Right cardiac atrium (tissue), 5 donors: ENCODE results near the gene PCBP3. TPM values are rescaled to one million over a fixed set of nuclear protein-coding genes. Genes with fewer than 3 reads are reported as not detected.

ENCODE experiments used
- ATAC-seq, 2 donors: fragments of 200-7000 bp; cut with Tn5 transposase; one replicate each; pipeline versions ENCODE4 v1.8.0 to v1.9.1; 2020; ENCODE audit warnings: moderate library complexity in 2 of 2, mild to moderate bottlenecking in 1 of 2
- DNase-seq, 3 donors: peaks; one replicate each; pipeline ENCODE4 v3.0.0-alpha.2; 2020
- H3K27ac ChIP-seq: one replicate; pipeline ENCODE4 v1.5.1; 2013; ENCODE audit warnings: mild to moderate bottlenecking, low read length, control low read depth, moderate library complexity
- H3K27me3 ChIP-seq: one replicate; pipeline ENCODE4 v1.6.1; 2013; ENCODE audit not compliant: control insufficient read depth, insufficient read depth
- H3K4me1 ChIP-seq: one replicate; pipeline ENCODE4 v1.6.1; 2013; ENCODE audit warnings: low read length; ENCODE audit not compliant: control insufficient read depth, insufficient read depth
- H3K4me3 ChIP-seq: one replicate; pipeline ENCODE4 v1.5.1; 2013; ENCODE audit warnings: low read length, control low read depth
- H3K9me3 ChIP-seq: one replicate; pipeline ENCODE4 v1.6.1; 2013; ENCODE audit warnings: low read length; ENCODE audit not compliant: control insufficient read depth
- WGBS: extraction: QIAGEN DNeasy Blood & Tissue Kit; methylation state at CpG from one replicate; pipeline ENCODE4 v1.1.7; 2013; 5-methylcytosine and 5-hydroxymethylcytosine counted together
- intact Hi-C, 4 donors: fragments of 100-400 bp; cut with DNase I; formaldehyde crosslinking; loops; one replicate each; pipeline versions ENCODE4 v1.11.0 to v1.14.0; 2022 to 2023
- polyA plus RNA-seq: library from polyadenylated mRNA; stranded (reverse); fragments of 200-250 nt; gene quantifications from one replicate; pipeline ENCODE4 v1.2.3, GENCODE V29; 2013
- total RNA-seq, 4 donors: library from RNA; stranded (reverse); fragmentation: NEBNext Ultra II Directional; extraction: Animal tissue kit (Norgen Biotek cat#: 25700); gene quantifications; one replicate each; pipeline ENCODE4 v1.2.1, GENCODE V29; 2021
- donor health status: healthy with polysubstance abuse.
- donor health status: DM: no; HTN: yes; CAD: no.
- donor health status: DM: no; HTN: no; CAD: no.
- donor health status: DM: no; HTN: yes; CAD: no; lungs with severe emphysema.
- donor health status: DM: yes; HTN: yes; CAD: no.

The PCBP3 gene
- total and polyA plus RNA-seq, 5 donors: 1.2 to 4.9 (median 3.4) TPM

DNA sequence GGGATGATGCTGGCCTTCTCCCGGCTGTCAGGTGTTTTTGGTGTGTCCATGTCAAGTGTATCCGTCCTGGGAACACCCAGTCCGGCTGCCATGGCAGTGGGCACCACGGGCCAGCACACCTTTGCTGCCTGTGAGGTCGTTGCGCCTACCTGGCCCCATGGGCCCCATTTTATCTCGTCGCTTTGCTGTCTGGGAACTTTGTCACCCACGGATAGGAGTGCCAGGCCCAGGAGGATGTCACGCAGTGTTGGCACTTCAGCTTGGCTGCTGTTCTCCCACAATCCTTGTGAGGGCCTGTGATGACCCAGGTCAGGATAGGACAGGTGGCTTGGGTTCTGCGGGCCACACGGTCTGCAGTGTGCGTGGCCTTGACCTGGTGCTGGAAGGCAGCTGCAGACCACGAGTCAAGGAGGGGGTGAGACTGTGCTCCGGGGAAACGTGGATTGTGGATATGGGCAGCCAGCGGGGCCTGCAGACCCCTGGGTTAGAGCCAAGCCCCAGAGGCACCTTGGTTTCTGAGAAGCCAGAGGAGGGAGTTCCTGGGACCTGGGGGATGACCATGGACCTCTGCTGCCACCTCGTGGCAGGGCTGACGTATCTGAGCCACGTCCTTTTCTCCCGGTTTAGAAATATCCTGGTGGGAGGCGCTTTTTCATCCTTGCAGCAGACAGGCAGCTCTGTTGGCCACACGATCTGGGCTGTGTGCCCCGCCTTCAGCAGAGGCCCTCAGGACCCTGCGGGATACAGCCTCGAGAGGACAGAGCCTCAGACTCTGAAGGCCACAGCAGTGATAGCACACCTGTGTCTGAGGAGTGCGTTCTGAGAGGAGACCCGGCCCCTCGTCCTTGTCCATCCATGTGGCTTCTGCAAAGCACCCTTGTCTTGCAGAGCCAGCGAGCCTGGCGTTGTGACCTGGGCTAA is 176.9 kb downstream of the PCBP3 start:
- DNase-seq: peak; percentile 80 to 91 (median 90)
- Histone ChIP-seq H3K4me3 (no peak overlapping the region), H3K9me3 (no peaks in the 10 kb centered on the region), H3K27me3 (no peaks in the 10 kb centered on the region), H3K4me1 (no peaks in the 10 kb centered on the region), H3K27ac (no peak overlapping the region)
- intact Hi-C loops: loop anchor here (2.0 to 10.0 kb wide), 5 partner anchors 263 to 346 kb away; no protein-coding TSS in a partner anchor
- ATAC-seq: peak; percentile 81 to 83
- 40% methylated on average over 31 of the region's 31 CpGs for WGBS

DNA sequence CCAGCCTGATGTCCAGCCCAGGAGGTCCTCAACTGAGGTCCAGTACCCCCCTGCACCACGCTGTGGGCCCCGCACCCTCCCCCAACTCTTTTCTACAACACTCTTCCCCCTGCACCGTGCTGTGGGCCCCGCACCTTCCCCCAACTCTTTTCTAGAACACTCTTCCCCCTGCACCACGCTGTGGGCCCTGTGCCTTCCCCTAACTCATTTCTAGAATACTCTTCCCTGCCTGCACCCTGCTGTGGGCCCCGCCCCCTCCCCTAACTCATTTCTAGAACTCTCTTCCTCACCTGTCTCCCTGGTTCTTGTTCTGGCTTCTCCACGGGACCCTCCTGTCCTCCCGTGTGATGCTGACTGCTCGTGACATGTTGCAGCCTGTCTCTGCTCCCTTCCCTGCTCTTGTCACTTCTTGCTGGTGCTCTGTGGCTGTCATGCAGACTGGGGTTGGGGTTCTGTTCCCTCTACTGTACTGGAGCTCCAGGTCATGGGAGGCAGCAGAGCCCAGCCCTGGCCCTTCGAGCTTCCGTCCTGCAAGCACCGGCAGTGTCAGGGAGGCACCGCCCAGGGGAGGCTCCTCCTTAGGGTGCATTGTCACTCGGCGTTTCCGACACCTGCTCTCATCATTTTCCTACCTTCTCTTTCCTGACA is 177.9 kb downstream of the PCBP3 start:
- Histone ChIP-seq H3K9me3 (no peaks in the 10 kb centered on the region), H3K27me3 (no peaks in the 10 kb centered on the region), H3K4me3 (no peak overlapping the region), H3K4me1 (no peaks in the 10 kb centered on the region), H3K27ac (no peak overlapping the region)
- DNase-seq (peak in 1 of 3 donors; percentile 36), ATAC-seq (no peak)
- intact Hi-C loops: loop anchor here (2.0 to 10.0 kb wide), 5 partner anchors 264 to 347 kb away; no protein-coding TSS in a partner anchor
- WGBS: 76% methylated on average over 16 of the region's 16 CpGs

DNA sequence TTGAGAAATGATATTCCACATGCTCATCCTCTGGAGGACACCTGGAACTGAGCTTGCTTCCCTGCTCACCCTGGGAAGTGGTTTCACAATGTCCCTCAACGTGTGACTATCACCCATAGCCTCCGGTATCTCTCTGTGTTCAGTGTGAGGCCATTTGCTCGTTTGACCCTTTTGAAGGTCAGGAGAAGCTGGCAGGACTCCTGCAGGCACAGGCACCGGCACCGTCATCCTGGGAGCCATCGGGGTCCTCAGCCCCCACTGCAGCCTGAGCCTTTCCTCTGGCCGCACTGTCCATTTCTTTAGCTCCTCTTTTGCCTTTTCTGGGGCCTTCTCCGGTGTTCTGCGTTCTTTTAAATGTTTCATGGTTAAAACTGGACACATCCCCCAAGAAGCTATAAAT is 178.5 kb downstream of the PCBP3 start:
- H3K4me1 ChIP-seq: no peaks in the 10 kb centered on the region
- intact Hi-C loops: loop anchor here (2.0 to 10.0 kb wide), 5 partner anchors 265 to 347 kb away; no protein-coding TSS in a partner anchor
- ATAC-seq: no peak

DNA sequence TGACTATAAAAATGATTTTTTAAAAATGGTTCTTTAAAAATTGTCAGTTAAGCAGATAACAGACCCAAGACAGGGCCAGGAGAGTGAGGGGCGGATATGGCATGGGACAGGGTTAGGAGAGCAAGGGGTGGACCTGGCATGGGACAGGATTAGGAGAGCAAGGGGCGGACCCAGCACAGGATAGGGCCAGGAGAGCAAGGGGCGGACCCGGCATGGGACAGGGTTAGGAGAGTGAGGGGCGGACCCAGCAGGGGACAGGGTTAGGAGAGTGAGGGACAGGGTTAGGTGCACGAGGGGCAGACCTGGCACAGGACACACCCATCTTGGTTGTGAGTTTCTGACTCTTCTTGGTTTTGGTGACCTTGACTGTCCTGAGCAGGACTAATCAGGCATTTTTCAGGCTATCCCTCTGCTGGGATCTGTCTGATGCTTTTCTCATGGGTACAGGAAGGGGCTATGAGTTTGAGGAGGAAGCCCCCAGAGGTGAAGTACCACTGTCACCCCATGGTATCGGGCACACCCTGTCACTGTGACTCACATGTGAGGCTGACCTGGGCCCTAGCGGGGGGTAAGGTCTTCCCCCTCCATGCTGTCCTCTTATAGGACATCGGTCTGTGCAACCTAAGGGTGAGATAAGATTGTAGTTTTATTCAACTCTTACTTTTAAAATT is 179.0 kb downstream of the PCBP3 start:
- Histone ChIP-seq H3K9me3 (no peaks in the 10 kb centered on the region), H3K4me3 (no peak overlapping the region), H3K27ac (no peak overlapping the region), H3K27me3 (no peaks in the 10 kb centered on the region), H3K4me1 (no peaks in the 10 kb centered on the region)
- 75% methylated on average over 9 of the region's 9 CpGs for WGBS
- DNase-seq (peak in 1 of 3 donors; percentile 36), ATAC-seq (no peak)
- intact Hi-C loops: loop anchor here in 2 of 4 donors (5.0 to 10.0 kb wide), 3 partner anchors 265 to 348 kb away; no protein-coding TSS in a partner anchor

More for the DNA sequence above, 178.5 kb downstream of the PCBP3 start:
- no peaks in the 10 kb centered on the region for H3K9me3 ChIP-seq
- no peak overlapping the region for H3K4me3 ChIP-seq
- H3K27ac ChIP-seq: no peak overlapping the region
- H3K27me3 ChIP-seq: no peaks in the 10 kb centered on the region
- 68% methylated on average over 9 of the region's 9 CpGs for WGBS
- DNase-seq: no peak

DNA sequence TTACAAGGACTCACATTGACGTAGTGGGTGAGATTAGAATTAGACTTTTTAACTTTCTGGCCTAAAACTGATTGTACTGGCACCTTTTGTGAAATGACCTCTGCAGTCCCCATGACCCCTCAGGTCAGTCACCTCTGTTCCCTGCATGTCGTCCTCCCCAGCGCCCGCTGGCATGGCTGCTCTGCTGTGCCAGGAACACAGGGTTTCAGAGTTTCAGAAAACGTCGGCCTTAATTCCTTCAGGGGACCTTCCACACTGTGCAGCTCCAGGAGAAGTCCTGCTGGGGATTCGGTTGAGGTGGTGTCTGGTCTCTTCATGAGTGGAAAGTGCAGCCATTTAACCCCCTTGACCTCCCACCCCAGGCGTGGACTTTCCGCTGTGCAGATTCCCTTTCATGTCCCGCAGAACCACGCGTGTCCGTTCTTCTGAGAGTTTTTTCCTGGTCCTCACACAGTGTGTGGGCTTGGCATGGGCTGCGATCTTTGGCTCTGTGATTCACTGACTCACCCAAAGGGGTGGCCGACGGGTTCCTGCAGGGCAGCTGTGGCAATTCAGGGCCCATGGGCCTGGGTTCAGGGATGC is 179.7 kb downstream of the PCBP3 start:
- intact Hi-C loops: loop anchor here in 2 of 4 donors (5.0 to 10.0 kb wide), 3 partner anchors 266 to 348 kb away; no protein-coding TSS in a partner anchor
- ATAC-seq: no peak
- no peak overlapping the region for H3K4me3 ChIP-seq
- H3K9me3 ChIP-seq: no peaks in the 10 kb centered on the region
- DNase-seq: no peak
- no peak overlapping the region for H3K27ac ChIP-seq
- 85% methylated on average over 16 of the region's 16 CpGs for WGBS
- no peaks in the 10 kb centered on the region for H3K4me1 ChIP-seq
- no peaks in the 10 kb centered on the region for H3K27me3 ChIP-seq

DNA sequence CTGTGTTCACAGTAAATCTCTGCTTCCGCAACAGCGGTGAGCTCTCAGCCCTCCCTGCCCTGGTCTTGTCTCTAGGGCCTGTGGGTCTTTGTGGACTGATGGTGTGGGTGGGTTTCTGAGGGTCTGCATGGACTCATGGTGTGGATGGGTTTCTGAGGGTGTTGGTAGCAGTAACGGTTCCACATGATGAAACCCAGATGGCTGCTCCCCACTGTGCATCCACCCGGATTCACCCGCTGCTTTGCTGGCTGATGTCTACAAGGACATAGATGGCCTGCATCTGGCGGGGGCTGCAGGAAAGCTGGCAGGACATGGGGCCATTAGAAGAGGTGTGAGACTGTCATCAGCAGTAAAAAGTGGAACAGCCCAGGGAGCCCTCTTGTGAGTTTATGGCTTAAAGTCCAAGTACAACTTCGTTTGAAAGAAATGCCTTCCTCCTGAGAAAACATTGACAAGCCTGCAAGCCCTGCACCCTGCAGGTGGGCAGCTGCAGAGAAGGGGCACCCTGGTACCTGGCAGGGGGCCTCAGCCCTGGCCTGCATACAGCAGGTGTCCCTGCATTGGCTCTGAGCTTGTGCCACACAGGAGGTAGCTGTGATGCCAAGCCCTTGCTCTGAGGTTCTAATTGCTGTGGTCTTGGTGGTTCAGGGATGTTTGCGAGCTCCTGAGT is 181.2 kb downstream of the PCBP3 start:
- Histone ChIP-seq H3K4me3 (no peak overlapping the region), H3K27ac (no peak overlapping the region), H3K27me3 (no peaks in the 10 kb centered on the region), H3K4me1 (no peaks in the 10 kb centered on the region), H3K9me3 (no peaks in the 10 kb centered on the region)
- 81% methylated on average over 8 of the region's 8 CpGs for WGBS
- intact Hi-C loops: loop anchor here in 2 of 4 donors (5.0 to 10.0 kb wide), 3 partner anchors 267 to 350 kb away; no protein-coding TSS in a partner anchor
- ATAC-seq: no peak
- no peak for DNase-seq

DNA sequence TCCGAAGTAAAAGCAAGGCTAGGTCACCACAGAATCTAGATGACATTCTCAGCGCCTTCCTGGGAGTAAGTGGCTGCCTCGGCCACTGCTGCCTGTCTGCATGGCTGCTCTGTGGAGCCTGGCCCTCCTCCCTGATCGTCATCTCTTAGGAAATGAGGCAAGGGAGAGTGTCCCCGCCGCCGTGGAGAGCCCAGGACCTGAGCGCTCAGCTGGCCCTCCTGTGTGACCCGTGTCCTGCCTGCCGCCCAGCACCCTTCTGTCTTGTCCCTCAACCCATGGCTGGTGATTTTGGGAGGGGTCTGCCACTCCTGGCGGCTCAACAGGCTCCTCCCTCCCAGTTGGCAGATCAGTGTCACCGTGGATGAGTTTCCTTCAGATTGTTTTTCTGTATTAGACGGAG is 181.7 kb downstream of the PCBP3 start:
- Histone ChIP-seq H3K27ac (no peak overlapping the region), H3K27me3 (no peaks in the 10 kb centered on the region), H3K9me3 (no peaks in the 10 kb centered on the region), H3K4me3 (no peak overlapping the region), H3K4me1 (no peaks in the 10 kb centered on the region)
- intact Hi-C loops: loop anchor here in 2 of 4 donors (10.0 kb wide), 2 partner anchors 270 to 350 kb away; no protein-coding TSS in a partner anchor
- 64% methylated on average over 13 of the region's 13 CpGs for WGBS
- DNase-seq: no peak
- ATAC-seq: no peak

DNA sequence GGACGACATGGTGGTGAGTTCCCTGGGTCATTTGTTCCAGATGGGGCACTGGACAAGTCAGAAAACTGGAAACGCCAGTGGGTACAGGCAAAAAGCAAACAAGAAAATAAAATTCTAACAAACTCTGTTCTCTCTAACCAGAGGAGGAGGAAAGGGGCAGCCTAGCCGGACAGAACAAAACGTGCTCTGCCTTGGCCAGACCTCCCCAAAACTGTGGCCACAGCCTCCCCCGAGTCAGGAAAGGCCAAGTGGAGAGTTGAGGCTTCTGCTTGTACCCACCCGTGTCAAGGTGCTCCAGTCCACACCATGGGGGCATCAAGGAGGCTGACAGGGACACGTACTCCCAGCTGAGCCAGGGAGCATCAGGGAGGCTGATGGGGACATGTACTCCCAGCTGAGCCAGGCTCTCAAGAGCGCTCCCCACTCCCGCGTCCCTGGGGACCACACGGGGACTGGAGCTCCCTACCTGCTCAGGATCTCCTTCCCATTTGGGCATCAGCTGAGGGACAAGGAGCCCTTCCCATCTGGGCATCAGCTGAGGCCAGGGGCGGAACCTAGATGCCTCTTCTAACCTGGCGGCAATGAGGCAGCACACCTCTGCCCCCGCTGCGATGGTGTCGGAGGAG is 183.3 kb downstream of the PCBP3 start:
- Histone ChIP-seq H3K27ac (no peak overlapping the region), H3K4me3 (no peak overlapping the region), H3K9me3 (no peaks in the 10 kb centered on the region), H3K27me3 (no peaks in the 10 kb centered on the region), H3K4me1 (no peaks in the 10 kb centered on the region)
- WGBS: 84% methylated on average over 16 of the region's 16 CpGs
- ATAC-seq: no peak
- DNase-seq: no peak
- intact Hi-C loops: loop anchor here in 2 of 4 donors (10.0 kb wide), 2 partner anchors 272 to 352 kb away; no protein-coding TSS in a partner anchor

DNA sequence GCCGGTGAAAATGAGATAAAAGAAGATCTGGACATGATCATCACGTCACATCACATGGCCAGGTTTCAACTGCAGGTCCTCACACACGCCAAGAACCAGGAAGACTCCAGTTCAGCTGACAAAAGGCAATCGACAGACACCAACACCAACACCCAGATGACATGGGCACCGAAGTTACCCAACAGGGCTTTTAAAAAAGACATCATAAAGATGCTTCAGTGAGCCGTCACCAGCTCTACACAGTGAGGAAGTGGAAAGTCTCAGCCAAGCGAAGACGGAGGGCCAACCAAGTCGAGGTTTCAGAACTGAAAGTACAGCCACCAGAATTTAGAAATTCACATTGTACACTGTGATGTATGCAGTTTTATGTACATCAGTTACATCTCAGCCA is 183.8 kb downstream of the PCBP3 start:
- 67% methylated on average over 9 of the region's 9 CpGs for WGBS
- no peak for DNase-seq
- Histone ChIP-seq H3K4me1 (no peaks in the 10 kb centered on the region), H3K4me3 (no peak overlapping the region), H3K27ac (no peak overlapping the region), H3K27me3 (no peaks in the 10 kb centered on the region), H3K9me3 (no peaks in the 10 kb centered on the region)
- intact Hi-C loops: loop anchor here in 2 of 4 donors (10.0 kb wide), 2 partner anchors 272 to 352 kb away; no protein-coding TSS in a partner anchor
- ATAC-seq: no peak
